G401 (cell line): ENCODE results near the gene ZNF524. TPM values are rescaled to one million over a fixed set of nuclear protein-coding genes. Genes with fewer than 3 reads are reported as not detected.

Experiments
- DNase-seq: peaks from one replicate; pipeline ENCODE4 v3.0.0-alpha.2; 2015; ENCODE audit warnings: low spot score
- in situ Hi-C: cut with HindIII; loops from 2 replicates; pipeline ENCODE4 v1.10.0; 2016; ENCODE audit warnings: low sequenced_read_pairs, mixed read lengths
- total RNA-seq: library from RNA; depleted of rRNA; stranded (reverse); fragments of >200 nt; shearing (Covaris generic); gene quantifications from 2 replicates; pipeline ENCODE4 v1.2.3, GENCODE V29; 2014; rRNA removed

ZNF524 gene
- total RNA-seq, 1 experiment from 2014 or later, result 8.4 TPM

GRCh38 chr19:55647732-55648584, 47.9 kb downstream of the ZNF524 start, which contains the start of gene CCDC106:
CCDC106 (plus strand) TSS chr19:55648212; CDS start chr19:55649047, 835 bp downstream.
- in situ Hi-C loops, result no loop called here
- peak; percentile 81 for DNase-seq

GRCh38 chr19:55648585-55649267, 48.6 kb downstream of the ZNF524 start:
- DNase-seq, result no peak
- in situ Hi-C loops, result no loop called here

- in situ Hi-C loops, result no loop called here
- DNase-seq, result no peak
Observed at GRCh38 chr19:55649268-55650125, 49.4 kb downstream of the ZNF524 start.

GRCh38 chr19:55650126-55650557, 50.1 kb downstream of the ZNF524 start:
- in situ Hi-C loops, result no loop called here
- no peak for DNase-seq

GRCh38 chr19:55650602-55651230, 50.6 kb downstream of the ZNF524 start:
- DNase-seq, result no peak
- in situ Hi-C loops, result no loop called here

GRCh38 chr19:55651236-55651635, 51.1 kb downstream of the ZNF524 start:
- in situ Hi-C loops, result no loop called here
- no peak for DNase-seq

GRCh38 chr19:55652311-55653128, 52.4 kb downstream of the ZNF524 start:
- no peak for DNase-seq
- in situ Hi-C loops, result no loop called here

Other genes with a start within 250 kb of the ZNF524 start
- gene COX6B2, start 245.6 kb upstream of the ZNF524 start, total RNA-seq, result 5.8 TPM in 2 replicates
- not detected in 2 replicates for gene GARIN5B, start 237.0 kb upstream of the ZNF524 start, total RNA-seq
- 6.5 and 8.4 TPM in 2 replicates for gene IL11, start 229.8 kb upstream of the ZNF524 start, total RNA-seq
- 4.0 and 14.0 TPM in 2 replicates for gene TMEM190, start 223.5 kb upstream of the ZNF524 start, total RNA-seq
- gene TMEM238, start 216.0 kb upstream of the ZNF524 start, total RNA-seq, result 0.55 TPM in 1 of 2 replicates, not detected in the other
- gene RPL28, start 214.4 kb upstream of the ZNF524 start, total RNA-seq, result 236 and 319 TPM in 2 replicates
- 329 and 348 TPM in 2 replicates for gene UBE2S, start 192.5 kb upstream of the ZNF524 start, total RNA-seq
- gene SHISA7, start 157.0 kb upstream of the ZNF524 start, total RNA-seq, result not detected in 2 replicates
- gene ISOC2, start 138.6 kb upstream of the ZNF524 start, total RNA-seq, result 186 and 197 TPM in 2 replicates
- gene C19orf85, start 135.5 kb upstream of the ZNF524 start, total RNA-seq, result not detected in 2 replicates
- gene ZNF628, start 123.7 kb upstream of the ZNF524 start, total RNA-seq, result 13.3 and 27.6 TPM in 2 replicates
- 143 and 157 TPM in 2 replicates for gene NAT14, start 115.1 kb upstream of the ZNF524 start, total RNA-seq
- 2.5 and 9.4 TPM in 2 replicates for gene SSC5D, start 111.9 kb upstream of the ZNF524 start, total RNA-seq
- gene SBK2, start 63.2 kb upstream of the ZNF524 start, total RNA-seq, result 1.9 and 3.6 TPM in 2 replicates
- 0.31 and 0.37 TPM in 2 replicates for gene SBK3, start 54.7 kb upstream of the ZNF524 start, total RNA-seq
- gene ZNF579, start 19.4 kb upstream of the ZNF524 start, total RNA-seq, result 10.0 and 16.2 TPM in 2 replicates
- 5.2 and 7.7 TPM in 2 replicates for gene FIZ1, start 771 bp upstream of the ZNF524 start, total RNA-seq
- gene ZNF865, start 5.4 kb downstream of the ZNF524 start, total RNA-seq, result 1.6 and 1.7 TPM in 2 replicates
- 6.8 and 21.0 TPM in 2 replicates for gene ZNF784, start 24.3 kb downstream of the ZNF524 start, total RNA-seq
- 5.1 and 17.4 TPM in 2 replicates for gene ZNF580, start 40.7 kb downstream of the ZNF524 start, total RNA-seq
- 31.0 and 53.7 TPM in 2 replicates for gene ZNF581, start 43.4 kb downstream of the ZNF524 start, total RNA-seq
- gene CCDC106, start 47.9 kb downstream of the ZNF524 start, total RNA-seq, result 24.9 and 29.0 TPM in 2 replicates
- 239 and 262 TPM in 2 replicates for gene U2AF2, start 54.7 kb downstream of the ZNF524 start, total RNA-seq
- gene EPN1, start 74.9 kb downstream of the ZNF524 start, total RNA-seq, result 40.6 and 89.1 TPM in 2 replicates
- not detected in 2 replicates for gene NLRP9, start 138.1 kb downstream of the ZNF524 start, total RNA-seq
- gene RFPL4A, start 158.8 kb downstream of the ZNF524 start, total RNA-seq, result 0.49 and 3.1 TPM in 2 replicates
- gene RFPL4AL1, start 168.8 kb downstream of the ZNF524 start, total RNA-seq, result 0.17 and 0.18 TPM in 2 replicates
- gene NLRP11, start 231.7 kb downstream of the ZNF524 start, total RNA-seq, result 1.4 and 1.6 TPM in 2 replicates
- 0.07 TPM in 1 of 2 replicates, not detected in the other for gene NLRP4, start 236.3 kb downstream of the ZNF524 start, total RNA-seq